Esophagus muscularis mucosa (tissue), 4 donors: Measurements from ENCODE around the gene NIT2. TPM values are rescaled to one million over a fixed set of nuclear protein-coding genes. Genes with fewer than 3 reads are reported as not detected.
"Not testable (repeated sequence)": the region's sequence is repeated elsewhere in the genome, so short reads cannot be mapped to it uniquely, and the experiment has no call there.

Experiments used
- DNase-seq: peaks from one replicate; pipeline ENCODE4 v3.0.0-alpha.2; 2017; ENCODE audit errors: extremely low spot score
- H3K27ac ChIP-seq, 4 donors: fragments of 200-600 bp; sonication (generic); replicated peaks in 1 of 4; 1 replicate in 3 of 4; 2 replicates in 1 of 4; pipeline ENCODE4 v1.5.1; 2016 to 2019; ENCODE audit warnings: mild to moderate bottlenecking in 1 of 4
- H3K27me3 ChIP-seq, 4 donors: fragments of 200-600 bp; sonication (generic); one replicate each; pipeline versions ENCODE4 v1.5.1 to v1.6.0; 2016 to 2019
- H3K36me3 ChIP-seq, 4 donors: fragments of 200-600 bp; sonication (generic); one replicate each; pipeline ENCODE4 v1.5.1; 2016 to 2019
- H3K4me1 ChIP-seq, 4 donors: fragments of 200-600 bp; sonication (generic); one replicate each; pipeline ENCODE4 v1.5.1; 2016 to 2019
- H3K4me3 ChIP-seq, 4 donors: fragments of 200-600 bp; sonication (generic); 1 replicate in 2 of 4; 2 replicates in 2 of 4; pipeline ENCODE4 v1.5.1; 2016 to 2019; ENCODE audit warnings: mild to moderate bottlenecking in 4 of 4, moderate library complexity in 1 of 4
- H3K9me3 ChIP-seq, 4 donors: fragments of 200-600 bp; sonication (generic); 1 replicate in 3 of 4; 2 replicates in 1 of 4; pipeline ENCODE4 v1.5.1; 2016 to 2019
- EP300 ChIP-seq: sonication (generic); formaldehyde crosslinking; IDR thresholded peaks from one replicate; pipeline ENCODE4 v1.6.1; 2017; ENCODE audit warnings: antibody characterized with exemption
- POLR2A ChIP-seq: fragments of 450-650 bp; IDR thresholded peaks from one replicate; pipeline ENCODE4 v1.6.1; 2017; ENCODE audit warnings: antibody characterized with exemption, moderate library complexity, mild to moderate bottlenecking, low read depth
- POLR2AphosphoS5 ChIP-seq, 2 donors: sonication (generic); formaldehyde crosslinking; IDR thresholded peaks; one replicate each; pipeline ENCODE4 v1.6.1; 2017; ENCODE audit warnings: antibody characterized with exemption in 2 of 2
- WGBS: methylation state at CpG from one replicate; pipeline ENCODE4 v1.1.5; 2018; 5-methylcytosine and 5-hydroxymethylcytosine counted together
- intact Hi-C: fragments of 100-400 bp; cut with DNase I; formaldehyde crosslinking; loops from one replicate; pipeline ENCODE4 v1.15.1; 2023
- total RNA-seq, 4 donors: library from RNA; depleted of rRNA; stranded (reverse); fragments of >200 nt; gene quantifications; one replicate each; pipeline versions ENCODE4 v1.1.0 to v1.2.1, GENCODE V29; 2016
- TF ChIP-seq, protein P1 (sequence below), 3 experiments: fragments of 200-600 bp in 2 of 3; fragments of 450-650 bp in 1 of 3; sonication (generic) in 2 of 3; IDR thresholded peaks; one replicate each; pipeline ENCODE4 v1.5.1; 2017 to 2019; ENCODE audit warnings: antibody characterized with exemption in 3 of 3, mild to moderate bottlenecking in 2 of 3, moderate library complexity in 1 of 3

NIT2 gene
- total RNA-seq, 4 donors from 2014 or later, result 15.6 to 34.1 (median 18.5) TPM

DNA sequence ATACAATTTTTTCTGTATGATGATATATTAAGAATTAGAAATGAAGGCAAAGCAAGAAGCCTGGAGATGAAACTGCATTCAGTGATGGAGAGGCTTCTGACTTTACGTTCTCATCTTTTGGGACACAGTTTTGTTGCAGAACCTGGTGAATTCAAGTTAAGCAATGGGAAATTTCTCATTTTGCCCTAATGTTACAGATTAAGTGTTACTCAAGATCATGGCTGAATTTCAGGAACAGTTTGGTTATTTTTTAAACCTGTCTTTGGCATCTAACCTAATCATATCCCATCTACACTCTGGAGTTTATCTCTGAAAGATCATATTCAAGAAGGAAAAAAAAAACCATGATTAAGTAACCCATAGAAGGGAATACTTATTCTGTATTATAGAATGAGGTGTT is 6.0 kb downstream of the NIT2 start:
- Histone ChIP-seq H3K4me3 (no peak overlapping the region), H3K27me3 (no peaks in the 10 kb centered on the region), H3K9me3 (no peaks in the 10 kb centered on the region), H3K27ac (no peak overlapping the region), H3K36me3 (peaks cover 32 to 70% (median 44%) of the 10 kb centered on the region in 4 donors), H3K4me1 (peaks cover 1 to 7% (median 7%) of the 10 kb centered on the region in 4 donors)
- DNase-seq, result no peak
- 100% methylated on average over 1 of the region's 1 CpG for WGBS
- intact Hi-C loops, result no loop called here
- TF ChIP-seq POLR2AphosphoS5 (IDR thresholded peaks at IDR 0.05), result no peak
- TF ChIP-seq, protein P1, sequence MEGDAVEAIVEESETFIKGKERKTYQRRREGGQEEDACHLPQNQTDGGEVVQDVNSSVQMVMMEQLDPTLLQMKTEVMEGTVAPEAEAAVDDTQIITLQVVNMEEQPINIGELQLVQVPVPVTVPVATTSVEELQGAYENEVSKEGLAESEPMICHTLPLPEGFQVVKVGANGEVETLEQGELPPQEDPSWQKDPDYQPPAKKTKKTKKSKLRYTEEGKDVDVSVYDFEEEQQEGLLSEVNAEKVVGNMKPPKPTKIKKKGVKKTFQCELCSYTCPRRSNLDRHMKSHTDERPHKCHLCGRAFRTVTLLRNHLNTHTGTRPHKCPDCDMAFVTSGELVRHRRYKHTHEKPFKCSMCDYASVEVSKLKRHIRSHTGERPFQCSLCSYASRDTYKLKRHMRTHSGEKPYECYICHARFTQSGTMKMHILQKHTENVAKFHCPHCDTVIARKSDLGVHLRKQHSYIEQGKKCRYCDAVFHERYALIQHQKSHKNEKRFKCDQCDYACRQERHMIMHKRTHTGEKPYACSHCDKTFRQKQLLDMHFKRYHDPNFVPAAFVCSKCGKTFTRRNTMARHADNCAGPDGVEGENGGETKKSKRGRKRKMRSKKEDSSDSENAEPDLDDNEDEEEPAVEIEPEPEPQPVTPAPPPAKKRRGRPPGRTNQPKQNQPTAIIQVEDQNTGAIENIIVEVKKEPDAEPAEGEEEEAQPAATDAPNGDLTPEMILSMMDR (IDR thresholded peaks at IDR 0.05), result no peak

DNA sequence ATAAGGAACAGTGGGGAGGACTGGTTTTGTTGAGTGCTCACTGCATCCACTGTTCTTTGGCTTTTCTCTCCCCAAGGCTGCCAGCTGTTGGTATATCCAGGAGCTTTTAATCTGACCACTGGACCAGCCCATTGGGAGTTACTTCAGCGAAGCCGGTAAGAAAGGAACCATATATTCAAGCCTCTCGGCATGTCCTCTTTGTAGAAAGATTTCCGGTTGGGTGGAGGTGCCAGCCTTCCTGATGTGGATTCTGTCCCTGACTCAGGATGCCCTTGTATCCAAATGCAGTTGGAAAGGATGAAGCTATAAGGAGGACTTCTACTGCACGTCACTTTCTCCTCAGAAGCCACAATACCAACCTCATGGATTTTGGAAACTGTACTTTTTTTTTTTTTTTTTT is 14.2 kb downstream of the NIT2 start:
- DNase-seq, result no peak
- Histone ChIP-seq H3K27ac (no peak overlapping the region), H3K9me3 (no peaks in the 10 kb centered on the region), H3K4me1 (no peaks in the 10 kb centered on the region), H3K27me3 (no peaks in the 10 kb centered on the region), H3K4me3 (no peak overlapping the region), H3K36me3 (peaks cover 58 to 87% (median 81%) of the 10 kb centered on the region in 4 donors)
- WGBS, result 96% methylated on average over 5 of the region's 5 CpGs
- no peak for TF ChIP-seq EP300
- no peak for TF ChIP-seq POLR2A
- TF ChIP-seq, protein P1 (IDR thresholded peaks at IDR 0.05), result no peak
- TF ChIP-seq POLR2AphosphoS5 (IDR thresholded peaks at IDR 0.05), result no peak
- intact Hi-C loops, result no loop called here

DNA sequence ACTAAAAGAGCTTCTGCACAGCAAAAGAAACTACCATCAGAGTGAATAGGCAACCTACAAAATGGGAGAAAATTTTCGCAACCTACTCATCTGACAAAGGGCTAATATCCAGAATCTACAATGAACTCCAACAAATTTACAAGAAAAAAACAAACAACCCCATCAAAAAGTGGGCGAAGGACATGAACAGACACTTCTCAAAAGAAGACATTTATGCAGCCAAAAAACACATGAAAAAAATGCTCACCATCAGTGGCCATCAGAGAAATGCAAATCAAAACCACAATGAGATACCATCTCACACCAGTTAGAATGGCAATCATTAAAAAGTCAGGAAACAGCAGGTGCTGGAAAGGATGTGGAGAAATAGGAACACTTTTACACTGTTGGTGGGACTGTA is 17.2 kb downstream of the NIT2 start:
- H3K4me3 ChIP-seq, H3K27ac ChIP-seq, H3K4me1 ChIP-seq, H3K27me3 ChIP-seq, H3K9me3 ChIP-seq, intact Hi-C loops, DNase-seq: not testable (repeated sequence)
- WGBS, result 96% methylated on average over 2 of the region's 2 CpGs
- H3K36me3 ChIP-seq, result peaks cover 51 to 85% (median 80%) of the 10 kb centered on the region in 4 donors

DNA sequence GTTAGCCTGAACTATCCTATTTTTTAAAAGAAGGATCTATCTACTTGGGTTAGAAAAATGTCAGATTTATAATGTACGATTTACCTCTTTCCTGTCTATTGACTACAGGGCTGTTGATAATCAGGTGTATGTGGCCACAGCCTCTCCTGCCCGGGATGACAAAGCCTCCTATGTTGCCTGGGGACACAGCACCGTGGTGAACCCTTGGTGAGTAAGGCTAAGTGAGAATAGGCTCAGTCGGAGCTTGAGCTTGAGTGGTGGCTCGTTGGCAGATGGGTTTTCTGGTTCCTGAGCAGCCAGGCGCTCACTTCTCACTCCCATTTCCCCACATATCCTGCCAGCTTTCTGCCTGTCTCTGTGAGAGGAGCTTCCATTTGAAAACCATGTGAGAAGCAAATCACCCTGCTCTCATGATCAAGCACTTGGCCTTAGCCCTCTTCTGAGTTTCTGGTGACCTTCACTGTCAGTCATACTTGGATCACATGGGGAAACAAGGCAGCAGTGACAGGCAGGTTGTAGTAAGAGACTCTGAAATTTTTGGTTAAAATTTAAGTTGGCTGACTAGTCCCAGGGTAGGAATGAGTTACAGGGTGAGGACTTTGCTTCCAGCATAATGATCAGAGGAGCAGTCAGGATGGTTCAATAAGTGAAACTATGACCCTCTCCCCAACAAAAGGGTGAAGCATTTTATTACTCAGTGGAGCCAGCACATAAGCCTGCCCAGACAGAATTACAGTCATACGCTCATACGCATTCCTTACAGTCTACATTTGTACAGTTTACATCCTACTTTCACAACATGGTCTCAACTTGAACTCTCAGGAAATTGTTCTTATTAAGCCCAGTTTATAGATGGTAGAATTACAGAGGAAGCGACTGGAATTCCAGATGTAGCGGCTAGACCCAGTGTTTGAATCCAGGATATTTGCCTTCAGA is 18.0 kb downstream of the NIT2 start:
- intact Hi-C loops, result no loop called here
- peaks cover 45 to 83% (median 73%) of the 10 kb centered on the region in 4 donors for H3K36me3 ChIP-seq
- 92% methylated on average over 10 of the region's 10 CpGs for WGBS

DNA sequence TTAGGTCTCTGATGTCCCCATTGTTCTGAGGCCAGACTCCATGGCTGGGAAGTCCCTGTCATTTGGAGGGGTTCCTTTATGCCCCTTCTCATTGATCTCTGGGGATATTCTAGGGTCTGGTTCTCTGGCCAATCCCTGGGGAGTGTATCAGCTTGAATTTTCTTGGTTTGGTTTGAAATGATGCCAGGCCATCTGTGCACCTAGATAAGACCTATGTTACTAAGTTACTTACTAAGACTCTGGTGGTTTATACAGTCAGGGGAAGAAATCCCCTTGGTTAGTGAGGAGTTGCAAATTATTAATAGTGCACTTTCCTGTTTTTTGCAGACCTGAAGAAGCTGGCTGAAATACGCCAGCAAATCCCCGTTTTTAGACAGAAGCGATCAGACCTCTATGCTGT is 20.3 kb downstream of the NIT2 start:
- intact Hi-C loops, result no loop called here
- Histone ChIP-seq H3K4me3 (no peak overlapping the region), H3K4me1 (no peaks in the 10 kb centered on the region), H3K27ac (no peak overlapping the region), H3K27me3 (no peaks in the 10 kb centered on the region), H3K9me3 (no peaks in the 10 kb centered on the region), H3K36me3 (peaks cover 31 to 81% (median 61%) of the 10 kb centered on the region in 4 donors)
- no peak for DNase-seq
- WGBS, result 100% methylated on average over 3 of the region's 3 CpGs
- TF ChIP-seq POLR2A (no peak), POLR2AphosphoS5 (IDR thresholded peaks at IDR 0.05) (no peak), EP300 (no peak)
- TF ChIP-seq, protein P1 (IDR thresholded peaks at IDR 0.05), result no peak

More for the DNA sequence above, 18.0 kb downstream of the NIT2 start:
- no peak for TF ChIP-seq POLR2AphosphoS5 (IDR thresholded peaks at IDR 0.05)
- no peak for TF ChIP-seq EP300
- TF ChIP-seq, protein P1 (IDR thresholded peaks at IDR 0.05), result no peak
- TF ChIP-seq POLR2A, result no peak
- Histone ChIP-seq H3K27ac (no peak overlapping the region), H3K4me3 (no peak overlapping the region), H3K4me1 (no peaks in the 10 kb centered on the region), H3K27me3 (no peaks in the 10 kb centered on the region), H3K9me3 (no peaks in the 10 kb centered on the region)
- no peak for DNase-seq
